ENCODE data around the gene NSDHL. TPM values are rescaled to one million over a fixed set of nuclear protein-coding genes. Genes with fewer than 3 reads are reported as not detected.
"Not testable (repeated sequence)": the region's sequence is repeated elsewhere in the genome, so short reads cannot be mapped to it uniquely, and the experiment has no call there.

NSDHL gene
- 32.4 TPM for total RNA-seq

GRCh38 chrX:152830312-152831305, at the start of gene NSDHL, which contains the start of gene CETN2:
Gene NSDHL, plus strand, starts transcription at chrX:152831063. Its CDS starts 15,262 bp downstream, at chrX:152846325.
Gene CETN2, minus strand, starts transcription at chrX:152830757. Its CDS starts 47 bp downstream, at chrX:152830710.
- peak; percentile 96 for DNase-seq (ENCODE audit: low spot score)

GRCh38 chrX:152787062-152787461, 43.8 kb upstream of the NSDHL start:
- DNase-seq (ENCODE audit: low spot score) = not testable (repeated sequence)

GRCh38 chrX:152798945-152799344, 31.9 kb upstream of the NSDHL start:
- no peak for DNase-seq (ENCODE audit: low spot score)

GRCh38 chrX:152806035-152806434, 24.8 kb upstream of the NSDHL start:
- DNase-seq (ENCODE audit: low spot score) = no peak

GRCh38 chrX:152810403-152810802, 20.5 kb upstream of the NSDHL start:
- no peak for DNase-seq (ENCODE audit: low spot score)

GRCh38 chrX:152813206-152813605, 17.7 kb upstream of the NSDHL start:
- DNase-seq (ENCODE audit: low spot score) = no peak

GRCh38 chrX:152814048-152814447, 16.8 kb upstream of the NSDHL start:
- no peak for DNase-seq (ENCODE audit: low spot score)

- DNase-seq (ENCODE audit: low spot score) = no peak
Measured at GRCh38 chrX:152817078-152817764, 13.6 kb upstream of the NSDHL start.

GRCh38 chrX:152818356-152818755, 12.5 kb upstream of the NSDHL start:
- no peak for DNase-seq (ENCODE audit: low spot score)

- no peak for DNase-seq (ENCODE audit: low spot score)
Measured at GRCh38 chrX:152819266-152819665, 11.6 kb upstream of the NSDHL start.

GRCh38 chrX:152819732-152820131, 11.1 kb upstream of the NSDHL start:
- no peak for DNase-seq (ENCODE audit: low spot score)

- DNase-seq (ENCODE audit: low spot score) = no peak
Measured at GRCh38 chrX:152821145-152821765, 9.6 kb upstream of the NSDHL start.

- no peak for DNase-seq (ENCODE audit: low spot score)
Measured at GRCh38 chrX:152822383-152823086, 8.3 kb upstream of the NSDHL start.

GRCh38 chrX:152823657-152824056, 7.2 kb upstream of the NSDHL start:
- no peak for DNase-seq (ENCODE audit: low spot score)

GRCh38 chrX:152824841-152825374, 6.0 kb upstream of the NSDHL start:
- DNase-seq (ENCODE audit: low spot score) = no peak

- DNase-seq (ENCODE audit: low spot score) = no peak
Measured at GRCh38 chrX:152831391-152831790, 528 bp downstream of the NSDHL start.

- no peak for DNase-seq (ENCODE audit: low spot score)
Measured at GRCh38 chrX:152832520-152832919, 1.7 kb downstream of the NSDHL start.

GRCh38 chrX:152833378-152833777, 2.5 kb downstream of the NSDHL start:
- no peak for DNase-seq (ENCODE audit: low spot score)

GRCh38 chrX:152835470-152835869, 4.6 kb downstream of the NSDHL start:
- not testable (repeated sequence) for DNase-seq (ENCODE audit: low spot score)

GRCh38 chrX:152842772-152843338, 12.0 kb downstream of the NSDHL start:
- no peak for DNase-seq (ENCODE audit: low spot score)

GRCh38 chrX:152843852-152844251, 13.0 kb downstream of the NSDHL start:
- DNase-seq (ENCODE audit: low spot score) = no peak
